Measurements from ENCODE around the gene POLR1D. TPM values are rescaled to one million over a fixed set of nuclear protein-coding genes. Genes with fewer than 3 reads are reported as not detected.
"Not testable (repeated sequence)": the region's sequence is repeated elsewhere in the genome, so short reads cannot be mapped to it uniquely, and the experiment has no call there.

Gene POLR1D
- total RNA-seq, 1 donor from 2014 or later = 127 TPM

- intact Hi-C loops (cut with micrococcal nuclease) = loop anchor here (1.0 to 5.0 kb wide), 12 partner anchors 81 to 1434 kb away; partner anchors contain the start of genes CDK8, PAN3, POMP and RASL11A
- Mint-ChIP-seq H3K4me3 (peak overlapping the region; percentile 88), H3K36me3 (ENCODE audit: low read depth) (peaks cover 33% of the 10 kb centered on the region), H3K27me3 (ENCODE audit: insufficient read depth) (no peaks in the 10 kb centered on the region), H3K27ac (peak overlapping the region; percentile 88), H3K4me1 (ENCODE audit: low read depth) (peaks cover 62% of the 10 kb centered on the region), H3K9me3 (no peaks in the 10 kb centered on the region)
- no peak for DNase-seq (ENCODE audit: low spot score)
Measured at GRCh38 chr13:27621116-27621365, 651 bp upstream of the POLR1D start.

GRCh38 chr13:27622102-27622820, 569 bp downstream of the POLR1D start:
- Mint-ChIP-seq H3K4me3 (peak overlapping the region; percentile 93), H3K36me3 (ENCODE audit: low read depth) (peaks cover 38% of the 10 kb centered on the region), H3K27ac (peak overlapping the region; percentile 90), H3K9me3 (no peaks in the 10 kb centered on the region), H3K4me1 (ENCODE audit: low read depth) (peaks cover 68% of the 10 kb centered on the region), H3K27me3 (ENCODE audit: insufficient read depth) (no peaks in the 10 kb centered on the region)
- no peak for DNase-seq (ENCODE audit: low spot score)
- intact Hi-C loops (cut with micrococcal nuclease) = loop anchor here (5.0 kb wide), 7 partner anchors 80 to 1400 kb away; partner anchors contain the start of genes CDK8, POMP, RASL11A and RNF6

- H3K9me3 Mint-ChIP-seq = no peaks in the 10 kb centered on the region
- H3K27me3 Mint-ChIP-seq (ENCODE audit: insufficient read depth) = no peaks in the 10 kb centered on the region
- peaks cover 68% of the 10 kb centered on the region for H3K4me1 Mint-ChIP-seq (ENCODE audit: low read depth)
- no peak overlapping the region for H3K27ac Mint-ChIP-seq
- DNase-seq (ENCODE audit: low spot score) = no peak
- intact Hi-C loops (cut with micrococcal nuclease) = loop anchor here (5.0 kb wide), 7 partner anchors 79 to 1401 kb away; partner anchors contain the start of genes CDK8, POMP, RASL11A and RNF6
- peak overlapping the region; percentile 93 for H3K4me3 Mint-ChIP-seq
- H3K36me3 Mint-ChIP-seq (ENCODE audit: low read depth) = peaks cover 40% of the 10 kb centered on the region
Measured at GRCh38 chr13:27622881-27623280, 1.2 kb downstream of the POLR1D start.

GRCh38 chr13:27624071-27624470, 2.4 kb downstream of the POLR1D start:
- DNase-seq (ENCODE audit: low spot score) = no peak
- Mint-ChIP-seq H3K27ac (no peak overlapping the region), H3K4me1 (ENCODE audit: low read depth) (peaks cover 67% of the 10 kb centered on the region), H3K9me3 (no peaks in the 10 kb centered on the region), H3K36me3 (ENCODE audit: low read depth) (peaks cover 44% of the 10 kb centered on the region), H3K27me3 (ENCODE audit: insufficient read depth) (no peaks in the 10 kb centered on the region), H3K4me3 (peak overlapping the region; percentile 24)
- intact Hi-C loops (cut with micrococcal nuclease) = loop anchor here (5.0 kb wide), 7 partner anchors 78 to 1402 kb away; partner anchors contain the start of genes CDK8, POMP, RASL11A and RNF6

- Mint-ChIP-seq H3K9me3 (no peaks in the 10 kb centered on the region), H3K4me3 (no peak overlapping the region), H3K27me3 (ENCODE audit: insufficient read depth) (no peaks in the 10 kb centered on the region), H3K4me1 (ENCODE audit: low read depth) (peaks cover 63% of the 10 kb centered on the region), H3K27ac (no peak overlapping the region), H3K36me3 (ENCODE audit: low read depth) (peaks cover 45% of the 10 kb centered on the region)
- no peak for DNase-seq (ENCODE audit: low spot score)
- intact Hi-C loops (cut with micrococcal nuclease) = no loop called here
Measured at GRCh38 chr13:27625839-27626238, 4.1 kb downstream of the POLR1D start.

GRCh38 chr13:27627380-27627779, 5.7 kb downstream of the POLR1D start:
- no peak for DNase-seq (ENCODE audit: low spot score)
- no peak overlapping the region for H3K27ac Mint-ChIP-seq
- intact Hi-C loops (cut with micrococcal nuclease) = no loop called here
- no peak overlapping the region for H3K4me3 Mint-ChIP-seq
- no peaks in the 10 kb centered on the region for H3K27me3 Mint-ChIP-seq (ENCODE audit: insufficient read depth)
- peaks cover 44% of the 10 kb centered on the region for H3K36me3 Mint-ChIP-seq (ENCODE audit: low read depth)
- H3K4me1 Mint-ChIP-seq (ENCODE audit: low read depth) = peaks cover 76% of the 10 kb centered on the region
- no peaks in the 10 kb centered on the region for H3K9me3 Mint-ChIP-seq

GRCh38 chr13:27628081-27628480, 6.4 kb downstream of the POLR1D start:
- Mint-ChIP-seq H3K4me1 (ENCODE audit: low read depth) (peaks cover 69% of the 10 kb centered on the region), H3K27me3 (ENCODE audit: insufficient read depth) (no peaks in the 10 kb centered on the region), H3K4me3 (no peak overlapping the region), H3K36me3 (ENCODE audit: low read depth) (peaks cover 42% of the 10 kb centered on the region), H3K27ac (no peak overlapping the region), H3K9me3 (no peaks in the 10 kb centered on the region)
- intact Hi-C loops (cut with micrococcal nuclease) = no loop called here
- DNase-seq (ENCODE audit: low spot score) = no peak

GRCh38 chr13:27628766-27629165, 7.1 kb downstream of the POLR1D start:
- intact Hi-C loops (cut with micrococcal nuclease); H3K4me3 Mint-ChIP-seq; H3K27ac Mint-ChIP-seq; DNase-seq (ENCODE audit: low spot score); H3K9me3 Mint-ChIP-seq; H3K27me3 Mint-ChIP-seq (ENCODE audit: insufficient read depth): not testable (repeated sequence)
- Mint-ChIP-seq H3K36me3 (ENCODE audit: low read depth) (peaks cover 35% of the 10 kb centered on the region), H3K4me1 (ENCODE audit: low read depth) (peaks cover 63% of the 10 kb centered on the region)

GRCh38 chr13:27631156-27631555, 9.5 kb downstream of the POLR1D start:
- no peak for DNase-seq (ENCODE audit: low spot score)
- intact Hi-C loops (cut with micrococcal nuclease) = no loop called here
- H3K4me3 Mint-ChIP-seq = no peak overlapping the region
- H3K27me3 Mint-ChIP-seq (ENCODE audit: insufficient read depth) = no peaks in the 10 kb centered on the region
- no peak overlapping the region for H3K27ac Mint-ChIP-seq
- peaks cover 42% of the 10 kb centered on the region for H3K4me1 Mint-ChIP-seq (ENCODE audit: low read depth)
- no peaks in the 10 kb centered on the region for H3K9me3 Mint-ChIP-seq
- H3K36me3 Mint-ChIP-seq (ENCODE audit: low read depth) = peaks cover 18% of the 10 kb centered on the region

- no peak for DNase-seq (ENCODE audit: low spot score)
- intact Hi-C loops (cut with micrococcal nuclease) = no loop called here
- Mint-ChIP-seq H3K27me3 (ENCODE audit: insufficient read depth) (no peaks in the 10 kb centered on the region), H3K36me3 (ENCODE audit: low read depth) (peaks cover 18% of the 10 kb centered on the region), H3K27ac (no peak overlapping the region), H3K4me3 (no peak overlapping the region), H3K4me1 (ENCODE audit: low read depth) (peaks cover 42% of the 10 kb centered on the region), H3K9me3 (no peaks in the 10 kb centered on the region)
Measured at GRCh38 chr13:27631665-27632064, 10.0 kb downstream of the POLR1D start.

GRCh38 chr13:27632214-27632613, 10.5 kb downstream of the POLR1D start:
- Mint-ChIP-seq H3K4me1 (ENCODE audit: low read depth) (peaks cover 43% of the 10 kb centered on the region), H3K27ac (no peak overlapping the region), H3K36me3 (ENCODE audit: low read depth) (peaks cover 14% of the 10 kb centered on the region), H3K9me3 (no peaks in the 10 kb centered on the region), H3K27me3 (ENCODE audit: insufficient read depth) (no peaks in the 10 kb centered on the region), H3K4me3 (no peak overlapping the region)
- intact Hi-C loops (cut with micrococcal nuclease) = no loop called here
- DNase-seq (ENCODE audit: low spot score) = no peak

- DNase-seq (ENCODE audit: low spot score) = no peak
- H3K4me3 Mint-ChIP-seq = no peak overlapping the region
- H3K27me3 Mint-ChIP-seq (ENCODE audit: insufficient read depth) = no peaks in the 10 kb centered on the region
- peaks cover 40% of the 10 kb centered on the region for H3K4me1 Mint-ChIP-seq (ENCODE audit: low read depth)
- H3K36me3 Mint-ChIP-seq (ENCODE audit: low read depth) = peaks cover 13% of the 10 kb centered on the region
- H3K27ac Mint-ChIP-seq = no peak overlapping the region
- H3K9me3 Mint-ChIP-seq = no peaks in the 10 kb centered on the region
- intact Hi-C loops (cut with micrococcal nuclease) = no loop called here
Measured at GRCh38 chr13:27632648-27633047, 11.0 kb downstream of the POLR1D start.

GRCh38 chr13:27634231-27634630, 12.5 kb downstream of the POLR1D start:
- peaks cover 14% of the 10 kb centered on the region for H3K36me3 Mint-ChIP-seq (ENCODE audit: low read depth)
- H3K27ac Mint-ChIP-seq = no peak overlapping the region
- intact Hi-C loops (cut with micrococcal nuclease) = no loop called here
- peaks cover 37% of the 10 kb centered on the region for H3K4me1 Mint-ChIP-seq (ENCODE audit: low read depth)
- no peaks in the 10 kb centered on the region for H3K9me3 Mint-ChIP-seq
- DNase-seq (ENCODE audit: low spot score) = no peak
- H3K27me3 Mint-ChIP-seq (ENCODE audit: insufficient read depth) = no peaks in the 10 kb centered on the region
- no peak overlapping the region for H3K4me3 Mint-ChIP-seq

All from activated T-helper 1 cell treated with anti-CD3 and anti-CD28 coated beads, Interleukin-12 subunit alpha, Interleukin-12 subunit beta, Interleukin-2, Interleukin-4 antibody, amounts not matched to agents 30 ng/mL and 10 ng/mL and 1 ng/mL, durations not matched to agents 14 hours and 24 hours and 36 hours (primary cell).